NB4 (cell line): Measurements from ENCODE around the gene SLC9A8.

Source experiments
- MYC ChIP-seq: IDR thresholded peaks from 2 replicates; pipeline ENCODE4 v1.6.1; 2011; ENCODE audit warnings: low read depth, low read length
- POLR2A ChIP-seq: IDR thresholded peaks from 2 replicates; pipeline ENCODE4 v1.6.1; 2011; ENCODE audit warnings: mild to moderate bottlenecking; ENCODE audit not compliant: insufficient read length; ENCODE audit errors: extremely low read depth
- TF ChIP-seq, protein P1 (sequence below): IDR thresholded peaks from one replicate; pipeline ENCODE4 v1.5.1; 2012; ENCODE audit warnings: low read depth, low read length
- TF ChIP-seq, protein P2 (sequence below): IDR thresholded peaks from 2 replicates; pipeline ENCODE4 v1.6.1; 2011; ENCODE audit warnings: low read depth, low read length

DNA sequence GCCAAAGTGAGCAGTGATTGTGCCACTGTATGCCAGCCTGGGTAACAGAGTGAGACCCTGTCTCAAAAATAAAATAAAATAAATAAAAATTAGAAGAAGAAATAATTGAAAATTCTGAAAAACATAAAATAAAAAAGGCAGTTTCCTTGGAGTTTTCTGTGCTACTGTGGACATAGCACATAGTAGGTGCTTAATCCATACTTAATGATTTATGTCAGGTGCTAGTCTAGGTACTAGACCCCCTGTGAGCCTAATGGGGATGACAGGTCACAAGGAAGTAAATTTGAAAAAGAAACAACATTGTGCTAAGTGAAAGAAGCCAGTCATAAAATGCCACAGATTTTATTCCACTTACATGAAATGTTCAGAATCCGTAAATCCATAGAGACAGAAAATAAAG, 9.2 kb upstream of the SLC9A8 start:
- TF ChIP-seq, protein P1, sequence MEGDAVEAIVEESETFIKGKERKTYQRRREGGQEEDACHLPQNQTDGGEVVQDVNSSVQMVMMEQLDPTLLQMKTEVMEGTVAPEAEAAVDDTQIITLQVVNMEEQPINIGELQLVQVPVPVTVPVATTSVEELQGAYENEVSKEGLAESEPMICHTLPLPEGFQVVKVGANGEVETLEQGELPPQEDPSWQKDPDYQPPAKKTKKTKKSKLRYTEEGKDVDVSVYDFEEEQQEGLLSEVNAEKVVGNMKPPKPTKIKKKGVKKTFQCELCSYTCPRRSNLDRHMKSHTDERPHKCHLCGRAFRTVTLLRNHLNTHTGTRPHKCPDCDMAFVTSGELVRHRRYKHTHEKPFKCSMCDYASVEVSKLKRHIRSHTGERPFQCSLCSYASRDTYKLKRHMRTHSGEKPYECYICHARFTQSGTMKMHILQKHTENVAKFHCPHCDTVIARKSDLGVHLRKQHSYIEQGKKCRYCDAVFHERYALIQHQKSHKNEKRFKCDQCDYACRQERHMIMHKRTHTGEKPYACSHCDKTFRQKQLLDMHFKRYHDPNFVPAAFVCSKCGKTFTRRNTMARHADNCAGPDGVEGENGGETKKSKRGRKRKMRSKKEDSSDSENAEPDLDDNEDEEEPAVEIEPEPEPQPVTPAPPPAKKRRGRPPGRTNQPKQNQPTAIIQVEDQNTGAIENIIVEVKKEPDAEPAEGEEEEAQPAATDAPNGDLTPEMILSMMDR = no peak
- TF ChIP-seq POLR2A = no peak
- TF ChIP-seq, protein P2, sequence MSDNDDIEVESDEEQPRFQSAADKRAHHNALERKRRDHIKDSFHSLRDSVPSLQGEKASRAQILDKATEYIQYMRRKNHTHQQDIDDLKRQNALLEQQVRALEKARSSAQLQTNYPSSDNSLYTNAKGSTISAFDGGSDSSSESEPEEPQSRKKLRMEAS = no peak
- no peak for TF ChIP-seq MYC
